Esophagus squamous epithelium (tissue), 4 donors: ENCODE measurements around the gene SIRPB1.

ENCODE experiments used
- POLR2A ChIP-seq, 4 donors: fragments of 450-650 bp; IDR thresholded peaks; one replicate each; pipeline ENCODE4 v1.6.1; 2017; ENCODE audit warnings: antibody characterized with exemption in 4 of 4, mild to moderate bottlenecking in 4 of 4, moderate library complexity in 3 of 4
- TF ChIP-seq, protein P1 (sequence below), 6 experiments: fragments of 450-650 bp in 4 of 6; fragments of 200-600 bp in 2 of 6; sonication (generic) in 2 of 6; IDR thresholded peaks; one replicate each; pipeline ENCODE4 v1.5.1; 2016 to 2019; ENCODE audit warnings: antibody characterized with exemption in 6 of 6, mild to moderate bottlenecking in 4 of 6, moderate library complexity in 4 of 6

DNA sequence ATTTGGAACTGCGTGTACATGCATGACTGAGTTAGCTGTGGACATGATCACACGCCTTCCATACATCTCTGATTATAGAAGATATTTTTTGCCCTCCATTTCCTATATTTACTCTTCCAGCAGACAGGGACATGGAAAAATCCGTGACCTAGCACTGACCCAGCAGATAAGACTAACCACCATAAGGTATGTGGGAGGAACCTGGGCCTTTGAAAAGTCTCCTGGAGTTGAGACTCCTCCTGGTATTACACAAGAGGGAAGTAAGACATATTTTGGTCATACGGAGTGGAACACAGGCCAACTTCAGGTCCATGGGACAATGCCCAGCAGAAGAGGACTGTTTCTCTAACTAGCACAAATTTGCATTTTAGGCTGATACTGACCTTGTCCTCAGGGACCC is 13.7 kb upstream of the SIRPB1 start:
- TF ChIP-seq, protein P1, sequence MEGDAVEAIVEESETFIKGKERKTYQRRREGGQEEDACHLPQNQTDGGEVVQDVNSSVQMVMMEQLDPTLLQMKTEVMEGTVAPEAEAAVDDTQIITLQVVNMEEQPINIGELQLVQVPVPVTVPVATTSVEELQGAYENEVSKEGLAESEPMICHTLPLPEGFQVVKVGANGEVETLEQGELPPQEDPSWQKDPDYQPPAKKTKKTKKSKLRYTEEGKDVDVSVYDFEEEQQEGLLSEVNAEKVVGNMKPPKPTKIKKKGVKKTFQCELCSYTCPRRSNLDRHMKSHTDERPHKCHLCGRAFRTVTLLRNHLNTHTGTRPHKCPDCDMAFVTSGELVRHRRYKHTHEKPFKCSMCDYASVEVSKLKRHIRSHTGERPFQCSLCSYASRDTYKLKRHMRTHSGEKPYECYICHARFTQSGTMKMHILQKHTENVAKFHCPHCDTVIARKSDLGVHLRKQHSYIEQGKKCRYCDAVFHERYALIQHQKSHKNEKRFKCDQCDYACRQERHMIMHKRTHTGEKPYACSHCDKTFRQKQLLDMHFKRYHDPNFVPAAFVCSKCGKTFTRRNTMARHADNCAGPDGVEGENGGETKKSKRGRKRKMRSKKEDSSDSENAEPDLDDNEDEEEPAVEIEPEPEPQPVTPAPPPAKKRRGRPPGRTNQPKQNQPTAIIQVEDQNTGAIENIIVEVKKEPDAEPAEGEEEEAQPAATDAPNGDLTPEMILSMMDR (IDR thresholded peaks at IDR 0.05), result no peak
- no peak for TF ChIP-seq POLR2A (IDR thresholded peaks at IDR 0.05)
